Sigmoid colon (tissue), 4 donors: ENCODE measurements around the gene CNN2.

Source experiments
- EP300 ChIP-seq, 4 donors: sonication (generic); formaldehyde crosslinking; IDR thresholded peaks; one replicate each; pipeline ENCODE4 v1.6.1; 2017; ENCODE audit warnings: antibody characterized with exemption in 4 of 4
- POLR2A ChIP-seq, 2 donors: fragments of 450-650 bp; IDR thresholded peaks; one replicate each; pipeline ENCODE4 v1.6.1; 2016; ENCODE audit warnings: antibody characterized with exemption in 2 of 2, mild to moderate bottlenecking in 2 of 2, moderate library complexity in 2 of 2
- POLR2AphosphoS5 ChIP-seq, 4 donors: sonication (generic); formaldehyde crosslinking; IDR thresholded peaks; one replicate each; pipeline ENCODE4 v1.6.1; 2017; ENCODE audit warnings: antibody characterized with exemption in 4 of 4
- TF ChIP-seq, protein P1 (sequence below), 4 experiments: fragments of 450-650 bp in 3 of 4; fragments of 200-600 bp in 1 of 4; IDR thresholded peaks; one replicate each; pipeline ENCODE4 v1.5.1; 2016 to 2019; ENCODE audit warnings: antibody characterized with exemption in 4 of 4, mild to moderate bottlenecking in 3 of 4, moderate library complexity in 2 of 4

DNA sequence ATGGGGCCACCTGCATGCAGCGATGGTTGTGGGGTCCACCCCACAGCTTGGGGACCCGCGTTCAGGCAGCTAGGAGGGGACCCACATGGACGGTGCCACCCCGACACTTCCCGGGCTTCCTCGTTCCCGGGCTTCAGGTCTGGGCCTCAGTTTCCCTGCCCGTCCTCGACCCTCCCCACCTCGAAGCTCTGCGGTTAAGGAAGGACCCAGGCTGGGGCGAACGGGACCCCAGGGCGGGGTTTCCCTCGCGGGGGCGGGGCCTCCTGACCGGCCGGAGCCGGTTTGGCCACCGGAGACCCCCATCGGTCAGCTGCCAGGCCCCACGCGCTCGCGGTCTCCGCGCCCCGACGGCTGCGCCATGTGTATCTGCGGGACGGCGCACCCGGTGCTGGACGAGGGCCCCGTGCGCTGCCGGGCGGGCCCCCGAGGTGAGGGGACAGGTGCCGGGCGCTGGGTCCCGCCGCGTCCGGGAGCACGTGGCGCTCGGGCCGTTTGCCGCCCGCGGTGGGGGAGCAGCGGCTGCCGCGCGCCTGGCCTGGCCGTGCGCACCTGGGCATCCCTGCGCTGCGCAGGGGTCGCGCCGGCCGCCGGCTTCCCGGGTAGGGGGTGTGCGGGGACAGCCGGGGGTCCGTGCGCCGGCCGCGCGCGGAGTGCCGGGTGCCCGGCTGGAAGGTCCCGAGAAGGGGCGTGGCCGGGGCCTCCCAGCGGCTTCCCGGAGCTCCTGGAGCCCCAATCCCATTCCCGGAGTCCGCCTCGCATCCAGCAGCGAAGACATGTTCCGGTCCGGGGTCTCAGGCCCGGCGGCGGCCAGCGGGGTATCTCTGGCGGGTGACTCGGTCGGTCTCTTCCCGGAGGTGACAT, 44.8 kb downstream of the CNN2 start:
- TF ChIP-seq, protein P1, sequence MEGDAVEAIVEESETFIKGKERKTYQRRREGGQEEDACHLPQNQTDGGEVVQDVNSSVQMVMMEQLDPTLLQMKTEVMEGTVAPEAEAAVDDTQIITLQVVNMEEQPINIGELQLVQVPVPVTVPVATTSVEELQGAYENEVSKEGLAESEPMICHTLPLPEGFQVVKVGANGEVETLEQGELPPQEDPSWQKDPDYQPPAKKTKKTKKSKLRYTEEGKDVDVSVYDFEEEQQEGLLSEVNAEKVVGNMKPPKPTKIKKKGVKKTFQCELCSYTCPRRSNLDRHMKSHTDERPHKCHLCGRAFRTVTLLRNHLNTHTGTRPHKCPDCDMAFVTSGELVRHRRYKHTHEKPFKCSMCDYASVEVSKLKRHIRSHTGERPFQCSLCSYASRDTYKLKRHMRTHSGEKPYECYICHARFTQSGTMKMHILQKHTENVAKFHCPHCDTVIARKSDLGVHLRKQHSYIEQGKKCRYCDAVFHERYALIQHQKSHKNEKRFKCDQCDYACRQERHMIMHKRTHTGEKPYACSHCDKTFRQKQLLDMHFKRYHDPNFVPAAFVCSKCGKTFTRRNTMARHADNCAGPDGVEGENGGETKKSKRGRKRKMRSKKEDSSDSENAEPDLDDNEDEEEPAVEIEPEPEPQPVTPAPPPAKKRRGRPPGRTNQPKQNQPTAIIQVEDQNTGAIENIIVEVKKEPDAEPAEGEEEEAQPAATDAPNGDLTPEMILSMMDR (IDR thresholded peaks at IDR 0.05) = no peak
- TF ChIP-seq POLR2A (IDR thresholded peaks at IDR 0.05) (no peak), POLR2AphosphoS5 (IDR thresholded peaks at IDR 0.05) (no peak), EP300 (IDR thresholded peaks at IDR 0.05) (no peak)
